ENCODE results near the gene ARL15. TPM values are rescaled to one million over a fixed set of nuclear protein-coding genes. Genes with fewer than 3 reads are reported as not detected.

ARL15 gene
- total RNA-seq, 1 donor from 2014 or later, result 102 TPM

GRCh38 chr5:54156577-54156976, 153.8 kb downstream of the ARL15 start:
- Mint-ChIP-seq H3K27me3 (ENCODE audit: unreplicated experiment) (no peaks in the 10 kb centered on the region), H3K27ac (ENCODE audit: unreplicated experiment) (no peak overlapping the region), H3K9me3 (ENCODE audit: unreplicated experiment) (no peaks in the 10 kb centered on the region), H3K4me1 (ENCODE audit: unreplicated experiment) (no peaks in the 10 kb centered on the region), H3K4me3 (ENCODE audit: unreplicated experiment) (peak overlapping the region; percentile 4), H3K36me3 (ENCODE audit: low read depth, unreplicated experiment) (peaks cover 6% of the 10 kb centered on the region)
- DNase-seq (ENCODE audit: low spot score), result no peak
- TF ChIP-seq, protein P1, sequence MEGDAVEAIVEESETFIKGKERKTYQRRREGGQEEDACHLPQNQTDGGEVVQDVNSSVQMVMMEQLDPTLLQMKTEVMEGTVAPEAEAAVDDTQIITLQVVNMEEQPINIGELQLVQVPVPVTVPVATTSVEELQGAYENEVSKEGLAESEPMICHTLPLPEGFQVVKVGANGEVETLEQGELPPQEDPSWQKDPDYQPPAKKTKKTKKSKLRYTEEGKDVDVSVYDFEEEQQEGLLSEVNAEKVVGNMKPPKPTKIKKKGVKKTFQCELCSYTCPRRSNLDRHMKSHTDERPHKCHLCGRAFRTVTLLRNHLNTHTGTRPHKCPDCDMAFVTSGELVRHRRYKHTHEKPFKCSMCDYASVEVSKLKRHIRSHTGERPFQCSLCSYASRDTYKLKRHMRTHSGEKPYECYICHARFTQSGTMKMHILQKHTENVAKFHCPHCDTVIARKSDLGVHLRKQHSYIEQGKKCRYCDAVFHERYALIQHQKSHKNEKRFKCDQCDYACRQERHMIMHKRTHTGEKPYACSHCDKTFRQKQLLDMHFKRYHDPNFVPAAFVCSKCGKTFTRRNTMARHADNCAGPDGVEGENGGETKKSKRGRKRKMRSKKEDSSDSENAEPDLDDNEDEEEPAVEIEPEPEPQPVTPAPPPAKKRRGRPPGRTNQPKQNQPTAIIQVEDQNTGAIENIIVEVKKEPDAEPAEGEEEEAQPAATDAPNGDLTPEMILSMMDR (IDR thresholded peaks at IDR 0.05; ENCODE audit: unreplicated experiment), result no peak

DNA sequence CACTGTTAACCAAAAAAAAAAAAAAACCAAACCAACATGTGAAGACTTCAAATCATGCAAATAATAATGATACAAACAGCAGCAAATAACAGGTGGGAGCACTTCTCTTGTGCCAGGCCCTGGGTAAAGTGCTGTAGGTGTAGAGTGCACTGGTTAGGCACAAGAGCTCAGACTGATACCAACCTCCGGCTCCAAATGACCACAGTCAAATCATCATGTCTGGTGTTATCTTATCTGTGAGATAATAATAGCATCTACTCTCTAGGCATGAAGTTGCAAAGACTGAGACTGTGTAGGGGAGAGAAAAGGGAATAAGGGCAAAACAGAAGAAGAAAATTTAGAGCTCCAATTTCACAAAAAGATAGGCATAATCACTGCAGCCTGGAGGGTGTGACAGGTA, 159.5 kb downstream of the ARL15 start:
- Mint-ChIP-seq H3K27ac (ENCODE audit: unreplicated experiment) (no peak overlapping the region), H3K9me3 (ENCODE audit: unreplicated experiment) (no peaks in the 10 kb centered on the region), H3K4me1 (ENCODE audit: unreplicated experiment) (peaks cover 3% of the 10 kb centered on the region), H3K4me3 (ENCODE audit: unreplicated experiment) (no peak overlapping the region), H3K27me3 (ENCODE audit: unreplicated experiment) (no peaks in the 10 kb centered on the region), H3K36me3 (ENCODE audit: low read depth, unreplicated experiment) (no peaks in the 10 kb centered on the region)
- TF ChIP-seq, protein P1 (IDR thresholded peaks at IDR 0.05; ENCODE audit: unreplicated experiment), result no peak
- no peak for DNase-seq (ENCODE audit: low spot score)

GRCh38 chr5:54148858-54149257, 161.5 kb downstream of the ARL15 start:
- H3K36me3 Mint-ChIP-seq (ENCODE audit: low read depth, unreplicated experiment), result no peaks in the 10 kb centered on the region
- TF ChIP-seq, protein P1 (IDR thresholded peaks at IDR 0.05; ENCODE audit: unreplicated experiment), result no peak
- H3K27me3 Mint-ChIP-seq (ENCODE audit: unreplicated experiment), result no peaks in the 10 kb centered on the region
- no peak overlapping the region for H3K4me3 Mint-ChIP-seq (ENCODE audit: unreplicated experiment)
- no peaks in the 10 kb centered on the region for H3K9me3 Mint-ChIP-seq (ENCODE audit: unreplicated experiment)
- H3K4me1 Mint-ChIP-seq (ENCODE audit: unreplicated experiment), result peaks cover 3% of the 10 kb centered on the region
- no peak for DNase-seq (ENCODE audit: low spot score)
- H3K27ac Mint-ChIP-seq (ENCODE audit: unreplicated experiment), result no peak overlapping the region

DNA sequence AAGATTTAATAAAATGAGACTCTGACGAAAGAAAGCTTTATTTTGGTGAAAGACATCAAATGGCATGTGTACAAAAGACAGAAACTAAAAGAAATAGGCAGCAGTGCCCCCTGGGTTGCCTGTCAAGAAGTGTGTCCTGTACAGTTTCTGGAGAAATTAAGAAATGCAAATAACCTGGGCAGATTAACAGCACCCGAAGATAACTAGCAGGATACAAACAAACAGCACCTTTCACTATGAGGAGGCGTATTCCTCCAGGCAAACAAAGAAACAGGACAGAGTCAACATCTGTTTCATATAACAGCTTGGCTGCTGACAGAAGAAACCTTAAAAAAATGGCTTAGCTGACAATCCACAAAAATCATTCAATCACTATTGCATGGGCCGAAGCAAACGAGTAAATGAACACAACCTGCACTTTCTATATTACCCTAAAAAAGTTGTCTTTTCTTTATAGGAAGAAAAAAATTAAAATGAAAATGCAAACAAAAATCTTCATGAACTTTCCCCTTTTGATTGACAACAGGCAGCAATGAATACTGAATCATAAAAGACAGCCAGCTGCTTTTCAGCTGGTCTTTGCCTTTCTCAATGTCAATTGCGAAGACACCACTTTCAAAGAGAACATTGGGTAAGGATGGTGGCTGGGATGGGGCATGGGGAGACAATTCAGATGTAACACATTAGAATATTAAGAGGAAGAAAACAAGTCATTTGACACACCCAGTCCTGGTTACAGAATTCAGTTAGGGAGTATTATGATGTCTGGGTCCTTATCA, 162.1 kb downstream of the ARL15 start:
- Mint-ChIP-seq H3K27me3 (ENCODE audit: unreplicated experiment) (no peaks in the 10 kb centered on the region), H3K9me3 (ENCODE audit: unreplicated experiment) (no peaks in the 10 kb centered on the region), H3K27ac (ENCODE audit: unreplicated experiment) (no peak overlapping the region), H3K36me3 (ENCODE audit: low read depth, unreplicated experiment) (no peaks in the 10 kb centered on the region), H3K4me1 (ENCODE audit: unreplicated experiment) (peaks cover 3% of the 10 kb centered on the region), H3K4me3 (ENCODE audit: unreplicated experiment) (no peak overlapping the region)
- DNase-seq (ENCODE audit: low spot score), result no peak
- TF ChIP-seq, protein P1 (IDR thresholded peaks at IDR 0.05; ENCODE audit: unreplicated experiment), result no peak

- Mint-ChIP-seq H3K4me3 (ENCODE audit: unreplicated experiment) (no peak overlapping the region), H3K36me3 (ENCODE audit: low read depth, unreplicated experiment) (no peaks in the 10 kb centered on the region), H3K9me3 (ENCODE audit: unreplicated experiment) (no peaks in the 10 kb centered on the region), H3K4me1 (ENCODE audit: unreplicated experiment) (peaks cover 3% of the 10 kb centered on the region), H3K27ac (ENCODE audit: unreplicated experiment) (no peak overlapping the region), H3K27me3 (ENCODE audit: unreplicated experiment) (no peaks in the 10 kb centered on the region)
- DNase-seq (ENCODE audit: low spot score), result no peak
- TF ChIP-seq, protein P1 (IDR thresholded peaks at IDR 0.05; ENCODE audit: unreplicated experiment), result no peak
Measured at GRCh38 chr5:54146916-54147315, 163.5 kb downstream of the ARL15 start.

Measured in endothelial cell (in vitro differentiated cells).